HCT116 (cell line): ENCODE results near the gene DEFB123.

Experiments used
- CTCF ChIP-seq, 3 experiments: fragments of 200-600 bp in 1 of 3; sonication (generic) in 1 of 3; IDR thresholded peaks in 2 of 3; conservative IDR thresholded peaks in 1 of 3; 2 replicates each; pipeline ENCODE4 v1.5.1; 2012 to 2017; ENCODE audit warnings: low read depth in 2 of 3, low read length in 2 of 3, antibody characterized with exemption in 1 of 3, borderline replicate concordance in 1 of 3, control low read depth in 1 of 3, mild to moderate bottlenecking in 1 of 3, mixed read lengths in 1 of 3, mixed run types in 1 of 3, moderate library complexity in 1 of 3; ENCODE audit not compliant: insufficient read depth in 1 of 3
- EGR1 ChIP-seq: IDR thresholded peaks from 2 replicates; pipeline ENCODE4 v1.6.1; 2012; ENCODE audit warnings: low read depth
- EZH2 ChIP-seq: fragments of 200-600 bp; sonication (generic); IDR thresholded peaks from 2 replicates; pipeline ENCODE4 v1.6.1; 2017; ENCODE audit warnings: antibody characterized with exemption, mixed run types
- EZH2phosphoT487 ChIP-seq: fragments of 200-600 bp; IDR thresholded peaks from 2 replicates; pipeline ENCODE4 v1.6.1; 2018; ENCODE audit warnings: antibody characterized with exemption, borderline replicate concordance
- JUND ChIP-seq: IDR thresholded peaks from 2 replicates; pipeline ENCODE4 v1.6.1; 2012
- MAX ChIP-seq: IDR thresholded peaks from 2 replicates; pipeline ENCODE4 v1.6.1; 2012
- POLR2A ChIP-seq: IDR thresholded peaks from 2 replicates; pipeline ENCODE4 v1.7.0; 2011; ENCODE audit warnings: borderline replicate concordance; ENCODE audit not compliant: insufficient read depth, insufficient read length; ENCODE audit errors: extremely low read depth
- POLR2AphosphoS5 ChIP-seq: IDR thresholded peaks from 2 replicates; pipeline ENCODE4 v1.6.1; 2011; ENCODE audit warnings: mild to moderate bottlenecking, low read depth, low read length, moderate library complexity
- RAD21 ChIP-seq: IDR thresholded peaks from 2 replicates; pipeline ENCODE4 v1.6.1; 2012; ENCODE audit warnings: low read depth, mild to moderate bottlenecking
- SP1 ChIP-seq: IDR thresholded peaks from 2 replicates; pipeline ENCODE4 v1.6.1; 2012; ENCODE audit warnings: low read depth
- SRF ChIP-seq: IDR thresholded peaks from 2 replicates; pipeline ENCODE4 v1.6.1; 2012; ENCODE audit warnings: low read depth
- YY1 ChIP-seq: IDR thresholded peaks from 2 replicates; pipeline ENCODE4 v1.6.1; 2011; ENCODE audit warnings: low read length, low read depth, moderate library complexity, mild to moderate bottlenecking; ENCODE audit not compliant: insufficient replicate concordance; ENCODE audit errors: extremely low read depth
- ZNF274 ChIP-seq: fragments of 200-500 bp; sonication (Bioruptor generic); IDR thresholded peaks from 2 replicates; pipeline ENCODE4 v1.6.1; 2014; ENCODE audit warnings: mild to moderate bottlenecking, low read depth, low read length, inconsistent platforms

DNA sequence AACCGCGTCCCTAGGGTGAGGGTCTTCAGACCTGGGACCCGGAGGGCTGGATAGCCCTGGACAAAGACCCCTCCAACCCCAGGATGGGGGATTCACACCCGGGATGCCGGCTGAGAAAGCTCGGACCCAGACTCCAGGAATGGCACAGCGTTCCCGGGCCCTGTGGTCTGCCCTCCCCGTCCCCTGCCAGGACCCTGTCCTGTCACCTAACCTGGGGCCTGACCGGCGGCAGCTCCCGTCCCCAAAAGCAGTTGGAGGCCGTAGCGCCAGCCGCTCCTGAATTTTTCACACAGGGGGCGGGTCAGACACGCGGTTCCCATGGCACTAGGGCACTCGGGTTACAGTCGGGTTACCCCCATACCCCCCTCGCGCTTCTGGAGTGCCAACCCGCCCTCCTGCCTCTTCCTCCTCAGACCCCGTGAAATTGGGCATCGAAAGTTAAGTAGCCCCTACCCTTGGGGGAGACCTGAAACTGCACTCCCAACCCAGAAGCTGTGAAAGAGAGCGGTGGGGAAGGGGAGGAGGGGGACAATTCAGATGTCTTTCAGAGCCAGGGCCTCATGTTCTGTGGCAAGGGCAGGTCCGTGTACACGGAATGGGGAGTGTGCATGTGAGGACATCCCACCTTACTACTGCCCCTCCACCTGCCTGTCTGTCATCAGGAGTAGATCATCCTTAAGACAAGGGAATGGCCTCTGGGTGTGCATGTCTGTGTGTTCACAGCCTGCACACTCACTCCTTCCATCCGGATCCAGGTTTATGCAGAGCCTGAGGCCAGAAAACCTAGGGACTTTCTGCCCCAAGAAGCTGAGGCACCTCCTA lies 35.3 kb downstream of the DEFB123 start:
- TF ChIP-seq POLR2A (no peak), POLR2AphosphoS5 (no peak), SRF (no peak), CTCF (IDR thresholded peaks at IDR 0.05 in 2 of 3, conservative IDR thresholded peaks at IDR 0.05 in 1 of 3; ENCODE audit: borderline replicate concordance in 1 of 3, insufficient read depth in 1 of 3, low read depth in 2 of 3, low read length in 2 of 3) (no peak), MAX (no peak), EGR1 (no peak), EZH2 (no peak), SP1 (no peak), JUND (no peak), ZNF274 (no peak), EZH2phosphoT487 (no peak), YY1 (no peak), RAD21 (no peak)
